IPS-20b (cell line): ENCODE measurements around the gene HLA-DQA2.
"Not testable (repeated sequence)": the region's sequence is repeated elsewhere in the genome, so short reads cannot be mapped to it uniquely, and the experiment has no call there.

Experiments used
- H3K27ac ChIP-seq: one replicate; pipeline ENCODE4 v1.5.1; 2013; ENCODE audit warnings: low read length
- H3K27me3 ChIP-seq: 2 replicates; pipeline ENCODE4 v1.6.1; 2013; ENCODE audit warnings: mild to moderate bottlenecking, low read length, inconsistent platforms; ENCODE audit not compliant: insufficient read depth
- H3K36me3 ChIP-seq: 2 replicates; pipeline ENCODE4 v1.6.1; 2013; ENCODE audit warnings: low read depth, mild to moderate bottlenecking, inconsistent platforms, low read length, moderate library complexity; ENCODE audit not compliant: insufficient read depth
- H3K4me1 ChIP-seq: 2 replicates; pipeline ENCODE4 v1.6.1; 2013; ENCODE audit warnings: mild to moderate bottlenecking, control low read depth, inconsistent platforms, low read length, moderate library complexity; ENCODE audit not compliant: insufficient read depth
- H3K4me3 ChIP-seq: 2 replicates; pipeline ENCODE4 v1.5.1; 2013; ENCODE audit warnings: mild to moderate bottlenecking, low read length, inconsistent platforms
- H3K9ac ChIP-seq: 2 replicates; pipeline ENCODE4 v1.6.1; 2013; ENCODE audit warnings: low read depth, mild to moderate bottlenecking, inconsistent platforms, low read length, moderate library complexity
- H3K9me3 ChIP-seq: 2 replicates; pipeline ENCODE4 v1.6.1; 2013; ENCODE audit warnings: mild to moderate bottlenecking, low read depth, low read length, inconsistent platforms; ENCODE audit not compliant: insufficient read depth

HLA-DQA2 gene

GRCh38 chr6:32744776-32745175 is 3.6 kb downstream of the HLA-DQA2 start:
- no peaks in the 10 kb centered on the region for H3K27me3 ChIP-seq
- H3K9me3 ChIP-seq, result no peaks in the 10 kb centered on the region
- H3K4me3 ChIP-seq, result no peak overlapping the region
- no peak overlapping the region for H3K9ac ChIP-seq
- no peaks in the 10 kb centered on the region for H3K36me3 ChIP-seq
- H3K27ac ChIP-seq, result no peak overlapping the region
- peaks cover 3% of the 10 kb centered on the region; the same call in 1 of the 2 replicates for H3K4me1 ChIP-seq

- H3K27ac ChIP-seq, H3K36me3 ChIP-seq, H3K27me3 ChIP-seq, H3K9me3 ChIP-seq, H3K9ac ChIP-seq, H3K4me3 ChIP-seq, H3K4me1 ChIP-seq: not testable (repeated sequence)
Measured at GRCh38 chr6:32745649-32746048, 4.5 kb downstream of the HLA-DQA2 start.

GRCh38 chr6:32752580-32752979 is 11.4 kb downstream of the HLA-DQA2 start:
- no peak overlapping the region for H3K27ac ChIP-seq
- H3K9ac ChIP-seq, result no peak overlapping the region
- peaks cover 3% of the 10 kb centered on the region; the same call in 1 of the 2 replicates for H3K4me1 ChIP-seq
- no peaks in the 10 kb centered on the region for H3K36me3 ChIP-seq
- no peaks in the 10 kb centered on the region for H3K9me3 ChIP-seq
- no peak overlapping the region for H3K4me3 ChIP-seq
- no peaks in the 10 kb centered on the region for H3K27me3 ChIP-seq

GRCh38 chr6:32759669-32760068 is 18.5 kb downstream of the HLA-DQA2 start:
- H3K4me1 ChIP-seq, result peaks cover 3% of the 10 kb centered on the region
- H3K36me3 ChIP-seq, result no peaks in the 10 kb centered on the region
- H3K9me3 ChIP-seq, result no peaks in the 10 kb centered on the region
- no peak overlapping the region for H3K4me3 ChIP-seq
- no peak overlapping the region for H3K27ac ChIP-seq
- H3K9ac ChIP-seq, result no peak overlapping the region
- peaks cover 10% of the 10 kb centered on the region for H3K27me3 ChIP-seq

- Histone ChIP-seq H3K36me3 (no peaks in the 10 kb centered on the region), H3K4me1 (peaks cover 3% of the 10 kb centered on the region), H3K27me3 (peaks cover 10% of the 10 kb centered on the region), H3K4me3 (no peak overlapping the region), H3K9me3 (no peaks in the 10 kb centered on the region), H3K27ac (no peak overlapping the region), H3K9ac (no peak overlapping the region)
Measured at GRCh38 chr6:32761072-32761471, 19.9 kb downstream of the HLA-DQA2 start.

- Histone ChIP-seq H3K27me3 (peaks cover 10% of the 10 kb centered on the region), H3K9ac (no peak overlapping the region), H3K27ac (no peak overlapping the region), H3K9me3 (no peaks in the 10 kb centered on the region), H3K4me3 (no peak overlapping the region), H3K36me3 (no peaks in the 10 kb centered on the region), H3K4me1 (peaks cover 3% of the 10 kb centered on the region)
Measured at GRCh38 chr6:32761548-32761947, 20.4 kb downstream of the HLA-DQA2 start.

GRCh38 chr6:32763421-32763820 is 22.2 kb downstream of the HLA-DQA2 start, which contains the start of gene HLA-DQB2:
Gene HLA-DQB2, minus strand, starts transcription at chr6:32763532. Its CDS starts 62 bp downstream, at chr6:32763470.
- Histone ChIP-seq H3K9me3 (no peaks in the 10 kb centered on the region), H3K9ac (no peak within 1 kb of the TSS), H3K27me3 (peaks cover 10% of the 10 kb centered on the region), H3K4me1 (peaks cover 3% of the 10 kb centered on the region), H3K4me3 (no peak within 1 kb of the TSS), H3K27ac (no peak within 1 kb of the TSS), H3K36me3 (no peaks in the 10 kb centered on the region)

GRCh38 chr6:32764048-32764447 is 22.9 kb downstream of the HLA-DQA2 start:
- Histone ChIP-seq H3K9ac (no peak overlapping the region), H3K27me3 (peaks cover 10% of the 10 kb centered on the region), H3K27ac (no peak overlapping the region), H3K9me3 (no peaks in the 10 kb centered on the region), H3K4me1 (peaks cover 3% of the 10 kb centered on the region), H3K36me3 (no peaks in the 10 kb centered on the region), H3K4me3 (no peak overlapping the region)

GRCh38 chr6:32772656-32773055 is 31.5 kb downstream of the HLA-DQA2 start:
- no peaks in the 10 kb centered on the region for H3K36me3 ChIP-seq
- no peak overlapping the region for H3K27ac ChIP-seq
- H3K4me1 ChIP-seq, result no peaks in the 10 kb centered on the region
- no peaks in the 10 kb centered on the region for H3K9me3 ChIP-seq
- H3K4me3 ChIP-seq, result no peak overlapping the region
- H3K9ac ChIP-seq, result no peak overlapping the region
- no peaks in the 10 kb centered on the region for H3K27me3 ChIP-seq

- no peak overlapping the region for H3K27ac ChIP-seq
- H3K9ac ChIP-seq, result no peak overlapping the region
- H3K4me3 ChIP-seq, result no peak overlapping the region
- no peaks in the 10 kb centered on the region for H3K27me3 ChIP-seq
- H3K4me1 ChIP-seq, result no peaks in the 10 kb centered on the region
- H3K9me3 ChIP-seq, result no peaks in the 10 kb centered on the region
- H3K36me3 ChIP-seq, result no peaks in the 10 kb centered on the region
Measured at GRCh38 chr6:32774426-32774825, 33.2 kb downstream of the HLA-DQA2 start.

- Histone ChIP-seq H3K9me3 (no peaks in the 10 kb centered on the region), H3K4me1 (no peaks in the 10 kb centered on the region), H3K27me3 (no peaks in the 10 kb centered on the region), H3K9ac (no peak overlapping the region), H3K27ac (no peak overlapping the region), H3K36me3 (no peaks in the 10 kb centered on the region), H3K4me3 (no peak overlapping the region)
Measured at GRCh38 chr6:32775071-32775470, 33.9 kb downstream of the HLA-DQA2 start.

GRCh38 chr6:32779036-32779435 is 37.8 kb downstream of the HLA-DQA2 start:
- Histone ChIP-seq H3K4me3 (no peak overlapping the region), H3K9ac (no peak overlapping the region), H3K4me1 (no peaks in the 10 kb centered on the region), H3K27ac (no peak overlapping the region), H3K27me3 (no peaks in the 10 kb centered on the region), H3K36me3 (no peaks in the 10 kb centered on the region), H3K9me3 (no peaks in the 10 kb centered on the region)

- not testable (repeated sequence) for H3K9ac ChIP-seq, H3K27me3 ChIP-seq
Measured at GRCh38 chr6:32782923-32783322, 41.7 kb downstream of the HLA-DQA2 start.

More at GRCh38 chr6:32782923-32783322, 41.7 kb downstream of the HLA-DQA2 start:
- not testable (repeated sequence) for H3K4me1 ChIP-seq, H3K9me3 ChIP-seq, H3K36me3 ChIP-seq, H3K27ac ChIP-seq, H3K4me3 ChIP-seq
